SJSA1 (cell line): ENCODE results near the gene CAND2. TPM values are rescaled to one million over a fixed set of nuclear protein-coding genes. Genes with fewer than 3 reads are reported as not detected.
"Not testable (repeated sequence)": the region's sequence is repeated elsewhere in the genome, so short reads cannot be mapped to it uniquely, and the experiment has no call there.

ENCODE experiments used
- DNase-seq, 2 experiments: peaks; one replicate each; pipeline ENCODE4 v3.0.0-alpha.2; 2015 to 2020; ENCODE audit warnings: low spot score in 2 of 2, low read depth in 1 of 2
- H3K27ac ChIP-seq: fragments of 250-450 bp; sonication (Bioruptor Pico); 2 replicates; pipeline ENCODE4 v1.5.1; 2020; ENCODE audit warnings: mild to moderate bottlenecking, moderate library complexity
- H3K27me3 ChIP-seq: fragments of 250-450 bp; sonication (Bioruptor Pico); replicated peaks from 2 replicates; pipeline ENCODE4 v1.5.1; 2020; ENCODE audit warnings: mild to moderate bottlenecking, moderate library complexity
- H3K36me3 ChIP-seq: fragments of 250-450 bp; sonication (Bioruptor Pico); 2 replicates; pipeline ENCODE4 v1.5.1; 2020; ENCODE audit warnings: mild to moderate bottlenecking
- H3K4me1 ChIP-seq: fragments of 250-450 bp; sonication (Bioruptor Pico); replicated peaks from 2 replicates; pipeline ENCODE4 v1.6.1; 2021; ENCODE audit warnings: mild to moderate bottlenecking
- H3K4me3 ChIP-seq: fragments of 250-450 bp; sonication (Bioruptor Pico); 2 replicates; pipeline ENCODE4 v1.5.1; 2020; ENCODE audit warnings: mild to moderate bottlenecking
- H3K9me3 ChIP-seq: fragments of 250-450 bp; sonication (Bioruptor Pico); replicated peaks from 2 replicates; pipeline ENCODE4 v1.5.1; 2020; ENCODE audit warnings: mild to moderate bottlenecking
- total RNA-seq: library from RNA; depleted of rRNA; stranded (reverse); fragments of >200 nt; shearing (Covaris generic); gene quantifications from 2 replicates; pipeline ENCODE4 v1.2.3, GENCODE V29; 2014; rRNA removed

CAND2 gene
- total RNA-seq, 1 experiment from 2014 or later, result 0.87 TPM

DNA sequence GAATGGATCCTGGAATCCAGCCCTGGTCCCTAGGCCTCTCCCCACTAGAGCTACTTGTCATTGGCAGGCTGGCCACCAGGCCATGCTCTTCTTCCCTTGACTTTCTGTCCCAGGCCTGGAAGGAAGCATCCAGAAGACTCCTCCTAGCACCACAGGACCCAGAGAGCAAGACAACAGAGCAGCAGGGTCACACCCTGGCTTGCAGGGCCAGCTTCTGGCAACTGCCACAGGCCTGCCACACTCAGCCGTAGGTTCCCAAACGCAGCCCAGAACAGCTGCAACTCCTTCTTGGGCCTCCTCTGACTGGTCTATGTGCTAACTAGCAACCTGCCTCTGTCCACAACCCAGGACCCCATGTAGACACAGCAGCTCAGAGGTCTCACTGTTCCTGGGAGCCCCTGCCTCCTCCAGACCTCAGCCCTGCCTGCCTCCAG, 81.7 kb downstream of the CAND2 start:
- Histone ChIP-seq H3K4me3 (no peak overlapping the region), H3K9me3 (no peaks in the 10 kb centered on the region), H3K27me3 (no peaks in the 10 kb centered on the region), H3K4me1 (no peaks in the 10 kb centered on the region), H3K36me3 (no peaks in the 10 kb centered on the region), H3K27ac (no peak overlapping the region)
- DNase-seq, result no peak

DNA sequence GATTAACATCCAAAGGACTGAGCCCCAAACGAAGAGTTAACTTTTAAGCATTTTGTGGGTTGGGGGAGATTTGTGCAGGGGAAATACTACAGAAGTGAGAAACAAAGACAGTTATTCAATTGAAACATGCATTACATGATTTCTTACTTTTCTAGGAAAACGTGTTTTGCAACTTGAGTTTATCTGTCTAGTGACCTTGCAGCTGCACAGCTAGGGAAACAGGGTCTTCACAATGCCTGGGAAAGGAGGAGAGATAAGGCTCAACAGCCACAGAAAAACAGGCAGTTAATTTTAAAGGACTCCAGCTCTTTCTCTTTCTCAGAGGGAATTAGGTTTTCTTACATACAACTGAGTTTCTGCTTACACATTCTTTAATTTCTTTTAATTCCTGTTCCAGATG, 82.3 kb downstream of the CAND2 start:
- H3K4me1 ChIP-seq, H3K27me3 ChIP-seq, H3K36me3 ChIP-seq, H3K27ac ChIP-seq, H3K9me3 ChIP-seq, DNase-seq, H3K4me3 ChIP-seq: not testable (repeated sequence)

DNA sequence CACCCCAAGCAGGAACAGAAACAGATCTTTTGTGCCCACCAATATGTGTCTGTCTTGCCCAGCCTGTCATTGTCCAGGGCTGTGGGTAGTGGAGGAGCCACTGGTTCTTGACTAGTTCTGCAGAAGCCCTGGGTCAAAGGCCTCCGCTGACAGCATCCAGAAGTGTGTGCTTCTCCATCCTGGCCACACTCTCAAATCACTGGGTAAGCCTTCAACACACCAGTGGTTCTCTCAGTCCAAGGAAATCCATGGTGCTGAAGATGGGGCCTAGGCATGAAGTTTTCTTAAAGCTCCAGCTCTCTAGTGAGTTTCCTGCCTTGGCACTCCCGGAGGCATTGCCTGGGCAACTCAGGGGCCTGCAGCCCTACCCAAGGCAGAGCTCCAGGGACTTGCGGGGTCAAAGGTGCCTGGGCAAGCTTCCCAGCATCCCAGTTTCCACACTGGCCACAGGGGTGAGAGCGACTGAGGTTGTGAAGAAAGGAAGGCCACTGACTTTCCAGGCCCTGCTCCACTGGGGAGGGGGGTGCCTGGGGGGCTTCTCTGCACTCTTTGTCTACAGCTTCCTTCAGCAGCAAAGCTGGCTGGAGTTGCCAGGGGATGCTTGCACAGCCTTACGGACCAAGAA, 82.8 kb downstream of the CAND2 start:
- Histone ChIP-seq H3K4me1 (no peaks in the 10 kb centered on the region), H3K9me3 (no peaks in the 10 kb centered on the region), H3K36me3 (no peaks in the 10 kb centered on the region), H3K27ac (no peak overlapping the region), H3K4me3 (no peak overlapping the region), H3K27me3 (no peaks in the 10 kb centered on the region)
- DNase-seq, result no peak

DNA sequence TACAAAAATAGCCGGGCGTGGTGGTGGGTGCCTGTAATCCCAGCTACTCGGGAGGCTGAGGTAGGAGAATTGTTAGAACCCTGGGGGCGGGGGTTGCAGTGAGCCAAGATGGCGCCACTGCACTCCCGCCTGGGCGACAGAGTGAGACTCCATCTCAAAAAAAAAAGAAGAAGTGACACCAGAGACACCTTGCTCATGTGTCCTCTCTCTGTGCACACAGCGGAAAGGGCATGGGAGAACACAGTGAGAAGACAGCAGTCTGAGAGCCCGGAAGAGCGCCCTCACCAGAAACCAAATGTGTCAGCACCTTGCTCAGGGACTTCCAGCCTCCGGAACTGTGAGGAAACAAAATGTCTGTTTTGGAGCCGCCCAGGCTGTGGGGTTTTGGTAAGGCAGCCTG, 85.4 kb downstream of the CAND2 start:
- not testable (repeated sequence) for H3K36me3 ChIP-seq, H3K4me3 ChIP-seq, H3K27ac ChIP-seq, H3K4me1 ChIP-seq, DNase-seq, H3K27me3 ChIP-seq, H3K9me3 ChIP-seq

DNA sequence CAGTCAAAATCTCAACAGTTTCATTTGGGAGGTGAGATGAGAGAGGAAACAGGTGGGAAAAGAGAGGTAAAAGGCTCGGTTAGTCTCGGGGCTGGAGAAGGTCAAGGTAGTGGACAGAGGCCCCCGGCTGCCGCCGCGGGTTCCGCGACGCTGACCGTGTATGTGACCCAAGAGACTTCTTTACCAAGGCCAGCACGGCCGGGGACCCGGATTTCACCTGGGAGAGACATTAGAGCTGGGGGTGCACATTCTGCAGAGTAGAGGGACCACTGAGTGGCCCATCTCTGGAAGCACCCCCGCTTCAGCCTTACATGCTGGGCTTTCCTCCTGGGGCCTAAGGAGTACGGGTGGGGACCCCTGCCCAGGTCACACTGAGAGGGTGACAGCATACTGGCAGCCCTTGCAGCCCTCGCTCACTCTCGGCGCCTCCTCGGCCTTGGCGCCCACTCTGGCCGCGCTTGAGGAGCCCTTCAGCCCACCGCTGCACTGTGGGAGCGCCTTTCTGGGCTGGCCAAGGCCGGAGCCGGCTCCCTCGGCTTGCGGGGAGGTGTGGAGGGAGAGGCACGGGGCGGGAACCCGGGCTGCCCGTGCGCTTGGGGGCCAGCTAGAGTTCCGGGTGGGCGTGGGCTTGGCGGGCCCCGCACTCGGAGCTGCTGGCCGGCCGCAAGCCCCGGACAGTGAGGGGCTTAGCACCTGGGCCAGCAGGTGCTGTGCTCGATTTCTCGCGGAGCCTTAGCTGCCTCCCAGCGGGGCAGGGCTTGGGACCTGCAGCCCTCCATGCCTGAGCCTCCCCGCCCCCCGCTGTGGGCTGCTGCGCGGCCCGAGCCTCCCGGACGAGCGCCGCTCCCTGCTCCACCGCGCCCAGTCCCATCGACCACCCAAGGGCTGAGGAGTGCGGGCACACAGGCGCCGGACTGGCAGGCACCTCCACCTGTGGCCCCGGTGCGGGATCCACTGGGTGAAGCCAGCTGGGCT, 86.1 kb downstream of the CAND2 start:
- Histone ChIP-seq H3K36me3 (no peaks in the 10 kb centered on the region), H3K9me3 (no peaks in the 10 kb centered on the region), H3K4me1 (no peaks in the 10 kb centered on the region), H3K27ac (no peak overlapping the region), H3K27me3 (no peaks in the 10 kb centered on the region), H3K4me3 (no peak overlapping the region)
- DNase-seq, result no peak

DNA sequence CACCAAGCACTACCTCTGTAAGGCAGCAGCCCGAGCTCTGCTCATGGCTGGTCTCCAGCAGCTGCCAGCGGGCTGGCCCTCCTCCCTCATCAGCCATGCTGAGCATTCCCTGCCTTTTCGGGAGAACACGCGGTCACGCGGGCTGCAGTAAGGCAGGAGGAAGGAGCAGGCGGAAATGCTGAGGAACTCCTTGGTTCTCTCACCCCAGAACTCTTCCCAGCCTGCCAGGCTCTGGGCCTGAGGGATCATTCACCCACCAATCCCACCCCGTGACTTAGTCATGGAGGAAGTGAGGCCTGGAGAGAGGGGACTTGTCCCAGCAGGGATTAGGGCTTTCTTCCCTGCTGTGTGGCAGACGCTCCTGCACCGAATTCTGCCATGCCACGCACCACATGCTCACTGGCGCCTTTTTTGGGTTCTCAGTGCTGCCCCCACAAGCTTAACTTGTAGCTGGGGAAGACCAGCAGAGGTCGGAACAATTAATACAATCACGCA, 87.8 kb downstream of the CAND2 start:
- no peaks in the 10 kb centered on the region for H3K9me3 ChIP-seq
- no peaks in the 10 kb centered on the region for H3K4me1 ChIP-seq
- H3K36me3 ChIP-seq, result no peaks in the 10 kb centered on the region
- H3K27ac ChIP-seq, result no peak overlapping the region
- no peak overlapping the region for H3K4me3 ChIP-seq
- DNase-seq, result no peak
- H3K27me3 ChIP-seq, result peaks cover 7% of the 10 kb centered on the region; the same call in 1 of the 2 replicates

Other genes starting within 250 kb of the CAND2 start
- 39.1 and 40.0 TPM in 2 replicates for gene MKRN2, start 239.6 kb upstream of the CAND2 start, total RNA-seq
- 62.1 and 91.4 TPM in 2 replicates for gene RAF1, start 132.6 kb upstream of the CAND2 start, total RNA-seq
- not detected in 2 replicates for gene TMEM40, start 37.4 kb upstream of the CAND2 start, total RNA-seq
- 400 and 799 TPM in 2 replicates for gene RPL32, start 44.9 kb downstream of the CAND2 start, total RNA-seq